HL-60/S4 treated with phorbol 12-myristate 13-acetate at 8.2 ng/mL for 4 days and 3 days (cell line): ENCODE data around the gene LZTFL1.

Experiments used
- in situ Hi-C: fragments of 300-500 bp; cut with MboI; formaldehyde crosslinking; loops from 2 replicates; pipeline ENCODE4 v1.15.0; 2022; ENCODE audit warnings: low sequenced_read_pairs

Gene LZTFL1

DNA sequence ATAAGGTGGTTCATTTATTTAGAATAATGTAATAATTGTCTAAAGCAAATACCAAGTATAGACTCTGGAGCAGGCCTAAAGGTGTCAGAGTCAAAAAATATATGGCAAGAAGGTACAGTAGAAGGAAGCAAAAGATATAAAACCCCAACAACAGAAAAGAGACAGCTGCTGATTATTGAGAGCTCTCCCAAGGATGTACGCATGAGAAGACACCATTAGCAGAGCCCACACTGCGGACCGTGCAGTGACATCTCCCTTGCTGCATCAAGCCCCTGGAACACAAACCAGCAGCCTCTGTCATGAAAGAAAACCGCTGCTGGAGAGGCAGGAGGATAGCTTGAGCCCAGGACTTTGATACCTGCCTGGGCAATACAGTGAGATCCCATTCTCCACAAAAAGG lies 27.6 kb downstream of the LZTFL1 start:
- in situ Hi-C loops: no loop called here

DNA sequence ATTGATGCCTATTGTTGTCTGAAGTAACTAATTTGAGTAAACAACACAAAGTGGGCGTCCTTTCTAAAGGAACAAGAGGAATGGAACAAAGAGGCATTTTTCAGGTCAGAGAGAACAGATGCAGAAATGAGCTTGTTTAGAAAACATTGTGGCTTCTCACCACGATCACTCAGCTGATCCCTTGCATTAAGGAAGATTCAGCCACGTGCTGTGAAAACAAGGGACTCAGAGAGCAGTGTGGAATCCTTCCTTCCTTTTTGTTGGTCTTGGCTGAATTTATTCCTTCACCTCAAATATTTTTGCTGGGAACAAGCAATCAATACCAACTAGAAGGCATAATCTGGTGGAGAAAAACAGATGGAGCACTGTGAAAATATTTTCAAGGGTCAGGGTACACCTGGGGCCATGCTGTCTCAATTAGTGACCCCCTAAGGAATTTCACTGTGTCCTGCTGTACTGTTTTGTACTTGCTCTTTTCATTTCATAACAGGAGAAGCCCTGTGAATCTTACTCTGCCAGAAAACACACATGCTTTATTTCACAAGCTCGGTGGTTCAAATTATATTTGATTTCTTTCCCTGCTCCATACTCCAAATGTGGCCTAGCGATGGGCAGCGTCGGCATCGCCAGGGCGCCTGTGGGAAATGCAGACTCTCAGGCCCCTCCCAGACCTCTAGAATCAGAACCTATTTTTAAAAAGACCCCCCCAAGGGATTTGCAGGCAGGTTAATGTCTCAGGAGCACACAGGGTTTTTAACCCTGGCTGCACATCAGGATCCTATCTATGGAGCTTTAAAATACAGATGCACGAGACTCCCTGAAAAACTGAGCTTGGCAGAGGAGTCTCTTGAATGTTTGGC lies 34.0 kb downstream of the LZTFL1 start:
- in situ Hi-C loops: no loop called here

DNA sequence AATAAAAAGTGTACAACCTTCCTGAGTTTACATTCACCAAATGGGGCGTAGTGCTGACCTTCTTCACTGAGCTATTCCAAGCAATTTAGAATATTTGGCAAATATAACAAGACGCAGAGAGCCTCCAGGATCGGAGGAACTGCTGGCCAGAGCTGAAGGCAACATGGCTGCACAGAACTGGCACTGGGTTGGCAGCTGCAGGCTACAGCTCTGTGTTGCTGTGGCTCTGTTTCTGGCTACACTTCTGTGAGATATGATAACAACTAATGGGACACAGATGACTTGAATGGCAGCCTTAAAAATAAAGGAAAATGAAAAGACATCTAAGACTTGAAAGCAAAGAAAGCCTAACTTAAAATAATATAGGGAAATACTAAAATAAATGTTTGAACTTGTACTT lies 34.8 kb downstream of the LZTFL1 start:
- in situ Hi-C loops: no loop called here

DNA sequence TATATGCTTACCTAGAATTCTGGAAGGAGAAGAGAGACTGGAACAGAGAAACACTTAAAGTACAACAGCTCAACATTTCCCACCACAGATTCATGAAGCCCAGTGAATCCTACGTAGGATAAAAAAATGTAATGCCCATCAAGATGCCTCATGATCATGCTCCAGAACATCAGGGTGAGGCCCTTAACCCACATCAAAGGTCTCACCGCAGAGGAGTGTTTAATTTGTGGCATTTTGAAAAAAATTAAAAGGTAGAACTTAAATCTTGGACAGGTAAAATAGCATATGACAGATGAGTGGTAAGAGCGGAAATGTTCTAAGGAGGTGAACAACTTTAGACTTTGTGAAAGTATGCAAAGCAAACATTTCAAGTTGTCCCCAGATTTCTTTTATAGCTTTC lies 35.8 kb downstream of the LZTFL1 start:
- in situ Hi-C loops: no loop called here

DNA sequence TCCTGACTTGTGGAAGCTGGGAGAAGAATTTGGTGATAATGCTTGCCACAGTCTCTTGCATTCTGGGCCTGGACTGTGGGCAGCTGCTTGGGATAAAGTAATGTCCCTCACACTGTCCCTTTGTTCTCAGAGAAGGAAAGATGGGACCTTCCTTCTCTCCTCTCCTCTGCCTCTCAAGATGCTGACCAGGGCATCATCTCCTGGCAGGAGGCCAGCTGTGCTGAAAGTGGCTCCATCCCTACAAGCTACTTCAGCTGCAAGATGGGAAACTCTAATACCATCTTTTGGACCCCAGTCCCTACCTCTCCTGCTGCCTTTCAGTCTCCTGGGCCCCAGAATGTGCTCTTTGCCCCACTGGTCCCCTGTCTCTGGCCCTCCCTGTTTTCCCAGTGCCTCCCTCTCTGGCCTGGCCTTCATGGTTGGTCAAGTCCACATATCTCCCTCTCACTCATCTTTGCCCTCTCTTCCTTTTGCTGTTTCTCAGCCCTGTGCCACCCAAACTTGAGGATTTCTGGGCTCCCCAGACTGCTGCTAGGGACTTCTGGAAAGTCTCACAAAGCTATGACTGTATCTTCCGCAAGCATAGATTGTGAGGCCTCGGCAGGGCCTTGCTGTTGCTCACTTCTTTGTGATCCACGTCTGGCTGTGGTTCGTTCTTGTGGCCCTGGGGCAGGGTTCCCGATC lies 38.5 kb downstream of the LZTFL1 start:
- in situ Hi-C loops: no loop called here

DNA sequence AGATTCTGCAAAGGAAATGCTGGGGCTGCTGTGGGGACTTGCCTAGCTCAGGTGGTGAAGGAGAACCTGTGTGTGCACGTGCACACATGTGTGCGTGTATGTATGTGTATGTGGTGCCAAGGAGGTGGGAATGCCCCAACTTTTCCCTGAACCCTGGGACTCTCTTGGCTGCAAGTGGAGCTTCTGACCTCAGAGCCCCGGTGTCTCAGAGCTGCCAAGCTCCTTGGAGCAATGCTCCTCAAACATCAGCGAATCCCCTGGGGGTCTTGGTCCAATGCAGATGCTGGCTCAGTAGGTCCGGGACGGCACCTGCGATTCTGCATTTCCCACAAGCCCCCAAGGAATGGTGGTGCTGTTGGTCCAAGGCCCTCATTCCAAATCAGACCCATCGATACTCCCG lies 39.8 kb downstream of the LZTFL1 start:
- in situ Hi-C loops: no loop called here

DNA sequence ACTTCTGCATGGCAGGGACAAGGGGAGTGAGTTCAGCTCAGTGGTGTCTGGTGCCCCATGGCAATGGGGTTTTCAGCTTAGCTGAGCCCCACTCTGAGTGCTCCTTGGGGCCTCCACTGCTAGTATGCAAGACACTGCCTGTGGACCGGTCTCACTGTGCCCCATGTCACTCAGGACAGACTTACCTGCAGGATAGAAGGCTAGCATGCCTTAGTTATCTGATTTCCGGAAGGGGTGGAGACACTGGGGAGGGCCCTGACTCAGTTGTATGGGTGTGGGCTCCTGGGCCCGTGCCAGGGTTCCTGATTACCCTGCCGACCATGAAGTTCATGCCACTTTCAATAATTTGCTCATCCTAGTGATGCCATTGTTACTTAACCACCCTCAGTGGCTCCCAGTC lies 41.3 kb downstream of the LZTFL1 start:
- in situ Hi-C loops: no loop called here

DNA sequence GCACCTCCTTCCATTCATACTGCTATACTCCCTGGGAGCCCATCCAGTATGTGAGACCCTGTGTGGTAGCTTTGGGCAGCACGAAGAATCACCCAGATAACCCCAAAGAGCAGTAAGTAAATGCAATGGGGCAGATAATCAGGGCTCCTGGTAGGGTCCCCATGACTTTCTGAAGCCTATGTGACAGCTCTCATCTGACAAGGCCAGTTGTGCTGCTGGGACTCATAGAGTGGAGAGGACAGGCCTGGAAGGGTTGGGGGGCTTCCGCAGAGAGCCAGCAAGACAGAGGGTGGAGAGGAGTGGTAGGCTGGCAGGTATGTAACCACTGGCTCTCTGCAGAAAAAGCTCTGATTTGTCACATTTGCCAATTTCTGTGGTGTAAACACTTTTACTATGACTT lies 42.3 kb downstream of the LZTFL1 start:
- in situ Hi-C loops: no loop called here

DNA sequence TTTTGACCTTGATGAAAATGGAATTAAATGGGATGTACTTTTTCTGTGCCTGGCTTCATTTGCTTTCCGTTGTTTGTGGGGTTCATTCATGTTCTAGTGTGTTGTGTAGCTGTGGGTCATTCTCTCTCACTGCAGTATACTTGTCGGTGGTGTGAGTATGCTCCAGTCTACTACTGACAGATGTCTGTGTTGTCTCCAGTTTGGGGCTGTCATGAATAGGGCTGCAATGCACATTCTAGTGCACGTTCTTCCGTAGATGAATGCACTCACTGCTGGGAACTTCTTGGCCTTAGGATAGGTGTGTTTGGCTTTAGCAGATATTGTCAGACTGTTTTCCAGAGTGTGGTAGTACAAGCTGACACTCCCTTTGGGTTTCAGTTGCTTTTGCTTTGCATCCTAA lies 43.9 kb downstream of the LZTFL1 start:
- in situ Hi-C loops: no loop called here

DNA sequence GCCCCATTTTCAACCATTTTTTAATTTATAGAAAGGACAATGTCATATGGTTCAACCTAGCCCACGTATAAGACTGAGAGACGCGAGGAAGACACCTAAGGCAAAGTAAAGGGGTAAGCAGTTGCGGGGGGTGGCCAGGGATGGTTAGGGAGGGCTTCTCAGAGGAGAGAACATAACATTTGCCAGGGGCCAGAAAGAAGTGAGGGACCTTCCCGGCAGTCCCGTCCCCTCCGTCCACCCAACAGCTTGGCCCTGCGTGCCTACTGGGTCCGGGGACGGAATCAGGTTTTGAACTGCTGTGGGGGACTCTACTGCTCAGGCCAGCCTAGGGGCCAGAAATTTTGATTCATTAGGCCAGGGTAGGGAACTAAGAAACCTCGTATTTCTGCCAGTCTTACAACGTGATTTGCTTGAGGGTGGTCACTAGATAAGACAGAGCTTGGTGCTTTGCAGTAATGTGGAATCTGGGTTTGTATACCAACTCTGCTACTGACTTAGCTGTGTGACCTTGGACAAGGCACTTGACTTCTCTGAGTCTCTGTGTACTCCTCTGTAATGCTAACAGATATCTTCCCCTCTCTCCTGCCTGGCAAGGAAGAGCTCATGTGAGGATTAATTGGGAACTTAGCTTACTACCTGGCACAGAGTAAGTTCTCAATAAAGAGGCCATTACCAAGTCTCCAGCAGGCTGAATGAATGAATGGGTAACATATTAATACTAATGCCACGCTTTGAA lies 44.8 kb downstream of the LZTFL1 start:
- in situ Hi-C loops: no loop called here

DNA sequence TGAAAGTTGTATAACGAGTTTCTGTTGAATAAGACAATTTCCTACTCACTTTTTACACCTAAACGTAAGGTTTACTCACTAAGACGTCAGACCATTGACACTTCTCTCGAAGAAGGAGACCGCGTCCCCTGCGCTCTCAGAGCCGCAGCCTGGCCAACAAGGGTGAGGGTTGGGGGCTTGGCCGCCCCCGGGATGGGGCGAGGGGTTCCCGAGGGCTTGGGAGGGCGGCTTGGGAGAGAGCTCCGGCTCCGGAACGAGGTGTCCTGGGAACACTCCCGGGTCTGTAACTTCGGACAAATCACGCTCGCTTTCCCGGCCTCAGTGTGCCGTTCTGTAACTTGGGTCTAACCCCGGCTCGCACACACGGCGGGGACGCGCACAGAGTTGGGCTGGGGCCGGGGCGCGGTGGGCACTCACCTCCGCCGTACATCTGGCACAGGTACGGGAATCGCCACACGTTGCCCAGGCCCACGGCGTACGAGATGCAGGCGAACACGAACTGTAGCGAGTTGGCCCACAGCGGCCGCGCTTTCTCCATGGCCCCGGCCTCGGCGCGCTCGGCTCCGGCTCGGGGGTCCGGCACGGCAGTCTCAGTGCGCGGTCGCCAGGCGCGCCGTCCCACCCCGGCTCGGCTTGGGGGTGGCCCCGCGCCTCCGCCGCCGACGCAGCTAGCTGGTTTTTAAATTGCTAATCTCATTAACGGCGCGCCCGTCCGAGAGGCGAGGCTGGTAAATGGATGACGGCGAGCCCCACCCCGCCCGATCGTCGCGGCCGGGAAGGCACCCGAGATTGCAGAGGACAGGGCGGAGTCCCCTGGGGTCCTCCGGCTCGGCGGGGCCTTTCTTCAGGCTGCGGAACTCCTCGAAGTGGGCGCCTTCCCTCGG lies 45.8 kb downstream of the LZTFL1 start, which contains the start of gene SLC6A20:
TSS of gene SLC6A20 (minus strand) at position 655 of the 884 bp plus-strand sequence. CDS start at position 538, 117 bp downstream.
- in situ Hi-C loops: no loop called here

DNA sequence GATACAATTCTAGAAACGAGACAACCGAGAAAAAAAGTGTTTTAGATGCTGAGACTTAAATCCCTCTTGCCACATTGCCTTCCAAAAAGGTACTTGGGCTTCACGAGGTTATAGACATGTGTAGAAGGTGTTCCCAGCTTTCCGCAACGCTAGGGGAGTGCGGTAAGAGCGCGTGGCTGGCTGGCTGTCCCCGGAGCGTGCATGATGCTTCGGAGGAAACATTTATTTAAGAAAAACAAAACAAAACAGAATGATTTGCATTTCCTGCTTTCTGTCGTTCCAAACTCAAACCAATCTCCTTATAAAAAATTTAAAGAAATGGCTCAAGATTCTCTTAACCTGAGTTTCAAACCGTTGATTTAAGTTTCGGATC lies 46.4 kb downstream of the LZTFL1 start:
- in situ Hi-C loops: no loop called here

DNA sequence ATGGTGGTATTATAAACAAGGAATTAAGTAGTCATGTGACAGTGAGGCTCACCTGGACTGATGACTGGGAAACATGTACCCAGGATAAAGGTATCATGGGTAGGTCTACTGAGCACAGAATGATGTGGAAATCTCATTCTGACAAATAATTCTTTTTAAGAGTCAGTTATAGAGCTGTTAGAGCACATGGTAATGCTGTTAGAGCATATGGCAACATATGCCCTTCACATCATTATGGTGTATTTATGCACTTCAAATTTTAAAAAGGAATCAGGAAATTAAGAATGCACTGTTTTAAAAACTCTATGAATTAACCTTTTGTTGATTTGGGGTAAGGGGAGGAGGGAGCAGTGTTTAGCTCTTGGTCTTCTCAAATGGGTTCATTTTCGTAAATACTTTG lies 47.3 kb downstream of the LZTFL1 start:
- in situ Hi-C loops: no loop called here

DNA sequence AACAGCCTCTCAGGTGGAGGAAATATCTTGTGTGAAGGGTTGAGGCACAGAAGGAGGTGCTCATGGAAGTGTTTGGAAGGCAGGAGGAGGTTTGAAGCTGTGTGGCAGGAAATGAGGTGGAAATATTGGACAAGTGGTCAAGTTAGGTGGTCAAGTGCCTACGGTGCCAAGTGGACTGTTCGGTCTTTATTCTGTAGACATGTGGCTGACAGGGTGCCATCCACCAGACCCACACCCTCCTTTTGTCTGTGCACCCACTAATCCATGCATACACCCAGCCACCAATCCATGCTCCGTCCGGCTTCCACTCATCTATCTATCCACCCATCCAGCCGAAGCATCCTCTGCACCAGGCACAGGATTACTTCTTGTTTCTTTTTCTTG lies 47.8 kb downstream of the LZTFL1 start:
- in situ Hi-C loops: no loop called here

DNA sequence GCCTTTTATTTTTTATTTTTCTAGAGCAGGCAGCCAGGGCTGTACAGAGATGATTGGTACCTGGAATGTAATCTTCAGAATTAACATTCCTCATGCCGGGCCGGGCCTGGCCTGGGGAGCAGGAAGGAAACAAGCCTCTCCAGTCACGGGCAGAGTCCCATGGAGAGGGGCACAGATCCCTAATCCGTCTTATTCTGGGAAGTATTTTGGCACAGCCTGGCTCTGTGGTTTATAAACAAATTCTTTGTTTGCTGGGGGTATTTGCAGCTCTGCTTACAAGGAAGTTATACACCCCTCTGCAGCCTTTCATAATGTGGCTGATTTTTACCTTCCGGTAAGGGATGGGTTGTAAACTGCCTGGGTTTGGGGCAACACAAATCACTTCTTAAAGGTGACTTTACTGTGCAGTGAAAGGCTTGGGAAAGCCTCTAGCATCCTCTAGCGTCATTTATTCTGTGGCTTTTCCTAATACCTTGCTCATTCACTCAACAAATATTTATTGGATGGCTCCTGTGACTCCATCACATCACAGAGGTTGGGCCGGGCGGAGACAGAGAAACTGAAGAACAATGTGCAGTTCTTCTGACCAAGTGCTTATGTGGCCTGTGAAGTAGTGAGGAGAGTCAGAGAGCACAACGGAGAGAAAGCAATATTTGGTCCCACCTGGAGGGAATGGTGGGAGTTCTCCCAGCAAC lies 48.3 kb downstream of the LZTFL1 start:
- in situ Hi-C loops: no loop called here

DNA sequence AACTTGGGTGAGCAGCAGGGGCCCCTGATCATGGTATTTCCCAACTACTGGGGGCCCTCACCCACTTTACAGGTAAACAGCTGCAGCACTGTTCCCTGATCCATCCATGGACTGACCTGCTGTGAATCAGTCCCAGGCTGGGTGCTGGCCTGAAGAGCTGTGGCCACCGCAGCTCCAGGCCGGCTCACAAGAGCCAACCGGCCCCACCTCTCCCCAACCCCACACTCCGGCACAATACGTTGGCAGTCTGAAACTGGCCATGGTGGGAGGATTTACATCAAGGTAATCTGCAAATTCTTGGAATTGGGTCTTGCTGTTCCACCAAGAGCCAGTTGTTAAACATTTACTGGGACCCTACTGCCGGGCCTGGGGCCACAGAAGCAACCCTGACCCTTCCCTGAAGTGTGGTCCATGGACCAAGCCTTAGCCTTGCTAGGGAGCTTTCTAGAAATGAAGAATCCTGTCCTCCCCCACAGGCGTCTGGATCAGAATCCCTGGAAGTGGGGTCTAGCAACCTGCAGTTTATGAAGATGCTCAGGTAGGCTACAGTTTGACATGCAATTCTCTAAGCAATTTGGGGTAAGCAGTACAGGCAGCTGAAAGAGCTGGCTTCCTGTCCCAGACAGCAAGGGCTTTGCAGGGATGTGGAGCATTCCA lies 49.3 kb downstream of the LZTFL1 start:
- in situ Hi-C loops: no loop called here

DNA sequence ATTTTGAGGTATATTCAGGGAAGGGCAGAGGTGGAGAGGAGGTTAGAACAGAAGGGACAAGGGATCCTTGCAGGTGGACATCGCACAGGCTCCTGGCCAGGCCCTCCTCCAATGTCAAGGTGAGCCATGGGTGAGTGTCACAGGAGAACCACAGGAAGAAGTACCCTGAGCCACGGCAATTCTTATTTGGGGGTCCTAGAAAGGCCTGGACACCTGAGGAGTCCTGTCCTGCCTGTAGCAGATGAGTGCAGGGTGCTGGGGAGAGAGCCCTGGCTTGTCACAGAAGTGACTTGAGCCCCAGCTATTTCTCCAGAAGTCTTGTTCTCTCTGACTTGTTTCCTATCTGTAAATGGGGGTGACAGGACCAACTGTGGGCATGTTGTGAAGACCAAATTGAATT lies 49.9 kb downstream of the LZTFL1 start:
- in situ Hi-C loops: no loop called here

DNA sequence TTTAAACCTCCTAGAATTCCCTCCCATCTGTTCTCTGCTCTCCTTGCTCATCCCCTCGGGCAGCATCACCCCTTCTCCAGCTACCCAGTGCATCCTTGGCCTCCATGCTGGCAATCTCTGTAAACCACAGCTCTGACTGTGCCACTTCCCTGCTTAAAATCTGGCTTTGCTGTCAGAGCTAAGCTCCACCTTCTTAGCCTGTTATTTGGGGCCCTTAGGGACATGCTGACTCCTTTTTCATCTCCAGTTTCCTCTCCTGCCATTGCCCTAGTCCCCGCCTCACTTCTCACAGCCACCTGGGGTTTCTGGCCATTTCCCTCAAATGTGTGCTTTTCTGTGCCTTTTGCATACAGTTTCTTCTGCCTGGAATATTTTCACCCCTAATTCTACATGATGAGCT lies 51.3 kb downstream of the LZTFL1 start:
- in situ Hi-C loops: no loop called here

DNA sequence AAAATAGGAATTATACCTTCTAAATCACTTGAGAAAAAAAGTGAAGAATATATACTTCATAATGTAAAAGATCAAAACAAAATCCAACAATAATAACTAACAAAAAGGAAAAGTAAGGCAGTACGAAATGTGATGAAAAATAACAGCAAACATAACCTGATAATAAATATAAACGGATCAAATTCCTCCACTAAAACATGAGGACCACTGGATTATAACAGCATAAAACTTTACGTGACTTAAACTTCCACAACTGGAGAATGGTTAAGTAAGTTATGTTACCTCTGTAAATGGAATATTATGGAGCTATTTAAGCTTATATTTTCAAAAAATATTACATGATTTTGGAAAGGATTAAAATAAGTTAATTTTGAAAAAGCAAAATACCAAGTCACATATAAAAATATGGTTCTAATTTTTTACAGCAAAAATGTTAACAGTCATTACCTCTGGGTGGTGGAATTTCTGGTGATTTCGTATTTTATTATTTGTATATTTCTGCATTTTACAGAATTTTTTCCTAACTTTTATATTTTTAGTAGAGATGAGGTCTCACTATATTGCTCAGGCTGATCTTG lies 52.6 kb downstream of the LZTFL1 start:
- in situ Hi-C loops: no loop called here
